ENCODE results near the gene LPP.
"Not testable (repeated sequence)": the region's sequence is repeated elsewhere in the genome, so short reads cannot be mapped to it uniquely, and the experiment has no call there.

Gene LPP

DNA sequence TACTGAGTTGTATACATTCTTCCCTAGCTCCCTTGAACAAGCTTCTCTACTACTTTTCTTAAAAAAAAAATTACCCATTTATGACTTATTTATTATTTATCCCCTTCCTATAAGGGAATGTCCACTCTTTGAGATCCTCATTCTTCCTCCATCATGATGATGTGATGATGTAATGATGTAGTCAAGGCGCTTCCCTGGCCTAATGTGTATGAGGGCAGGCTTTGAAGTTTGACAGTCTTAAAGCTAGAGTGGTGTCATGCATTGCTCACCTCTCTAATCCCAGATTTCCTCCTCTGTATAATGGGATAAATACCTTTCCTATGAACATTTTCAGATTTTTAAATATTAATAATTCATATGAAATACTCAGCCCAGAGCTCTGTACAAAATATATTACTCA lies 531.8 kb downstream of the LPP start:
- DNase-seq: no peak

DNA sequence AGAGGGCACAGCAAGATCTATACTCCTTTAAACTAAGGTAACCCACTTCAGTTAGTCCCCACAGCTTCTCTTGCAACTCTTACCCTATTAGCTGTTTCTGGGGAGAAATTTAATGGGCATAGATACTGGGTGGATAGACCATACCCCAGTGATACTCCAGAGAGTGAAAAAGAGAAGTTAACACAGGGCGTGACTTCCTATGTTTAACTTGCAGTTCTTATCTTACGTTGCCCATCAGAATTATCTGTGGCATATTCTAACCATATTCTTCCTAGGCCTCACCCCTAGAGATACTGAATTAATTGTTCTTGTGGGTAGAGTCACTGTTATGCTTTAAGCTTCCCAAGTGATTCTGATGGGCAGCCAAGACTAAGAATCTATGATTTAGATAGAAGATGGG lies 532.4 kb downstream of the LPP start:
- DNase-seq: no peak

DNA sequence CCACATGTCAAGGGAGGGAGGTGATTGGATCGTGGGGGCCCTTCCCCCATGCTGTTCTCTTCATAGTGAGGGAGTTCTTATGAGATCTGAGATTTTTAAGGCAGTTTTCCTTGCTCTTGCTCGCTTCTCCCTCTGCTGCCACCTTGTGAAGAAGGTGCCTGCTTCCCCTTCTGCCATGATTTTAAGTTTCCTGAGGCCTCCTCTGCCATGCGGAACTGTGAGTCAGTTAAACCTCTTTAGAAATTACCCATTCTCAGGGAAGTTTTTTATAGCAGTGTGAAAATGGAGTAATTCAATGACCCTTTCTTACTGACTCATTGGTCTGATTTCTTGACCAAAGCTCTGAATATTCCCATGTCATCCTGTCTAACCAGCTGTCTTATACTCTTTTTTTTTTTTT lies 533.4 kb downstream of the LPP start:
- DNase-seq: no peak

DNA sequence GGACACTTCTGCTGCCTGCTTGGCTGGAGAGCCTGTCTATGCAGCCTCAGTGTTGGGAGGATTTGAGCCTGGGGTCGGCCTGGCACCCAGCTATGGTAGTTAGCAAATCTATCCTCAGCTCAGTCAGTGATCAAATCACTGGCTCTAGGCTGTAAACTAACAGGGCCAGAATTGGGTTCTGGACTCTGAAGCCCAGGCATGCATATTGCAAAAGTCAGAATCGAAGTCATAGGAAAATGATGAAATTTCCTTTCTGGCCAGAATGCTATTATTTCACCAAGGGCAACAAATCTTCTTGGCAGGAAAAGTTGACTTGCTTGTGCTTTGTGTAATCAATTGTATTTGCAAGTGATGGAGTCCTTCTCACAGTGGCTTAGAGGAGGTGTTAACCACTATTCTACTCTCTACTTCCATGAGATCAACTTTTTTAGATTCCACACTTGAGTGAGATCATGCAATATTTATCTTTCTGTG lies 535.2 kb downstream of the LPP start:
- DNase-seq: no peak

DNA sequence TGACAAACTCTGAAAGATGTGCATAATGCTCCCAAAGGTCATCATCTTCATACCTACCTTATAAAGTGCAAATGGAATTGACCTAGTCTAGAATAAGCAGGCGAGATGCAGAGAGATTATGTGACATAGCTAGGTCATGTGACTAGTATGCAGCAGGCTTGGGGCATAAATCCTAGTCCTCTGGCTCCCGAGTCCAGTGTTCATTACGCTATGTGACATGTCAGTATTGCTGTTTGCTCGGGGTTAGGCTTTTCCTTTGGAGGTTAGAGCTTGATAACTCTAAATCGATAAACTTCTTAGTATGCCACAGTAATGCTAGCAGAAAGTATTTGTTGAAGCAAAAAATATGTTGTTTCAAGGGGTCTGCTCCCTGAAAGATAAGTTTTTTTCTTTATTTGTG lies 536.1 kb downstream of the LPP start:
- DNase-seq: no peak

DNA sequence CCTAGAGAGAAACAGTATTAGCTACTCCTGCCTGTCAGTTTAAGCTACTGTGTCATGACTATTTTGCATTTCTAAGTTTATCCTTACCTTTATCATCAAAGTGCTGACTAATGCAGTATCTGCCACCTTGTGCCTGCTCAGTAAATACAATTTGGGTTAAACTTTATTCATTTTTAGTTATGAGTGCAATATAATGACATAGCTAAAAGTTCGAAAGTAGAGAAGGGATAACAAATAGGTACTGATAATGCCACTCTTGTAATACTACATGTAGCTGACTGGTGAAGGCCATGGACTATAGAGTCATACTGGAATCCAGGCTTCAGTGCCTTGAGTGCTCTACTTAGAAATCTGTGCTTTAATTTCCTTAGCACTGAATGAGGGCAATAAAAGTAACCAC lies 537.0 kb downstream of the LPP start:
- DNase-seq: no peak

DNA sequence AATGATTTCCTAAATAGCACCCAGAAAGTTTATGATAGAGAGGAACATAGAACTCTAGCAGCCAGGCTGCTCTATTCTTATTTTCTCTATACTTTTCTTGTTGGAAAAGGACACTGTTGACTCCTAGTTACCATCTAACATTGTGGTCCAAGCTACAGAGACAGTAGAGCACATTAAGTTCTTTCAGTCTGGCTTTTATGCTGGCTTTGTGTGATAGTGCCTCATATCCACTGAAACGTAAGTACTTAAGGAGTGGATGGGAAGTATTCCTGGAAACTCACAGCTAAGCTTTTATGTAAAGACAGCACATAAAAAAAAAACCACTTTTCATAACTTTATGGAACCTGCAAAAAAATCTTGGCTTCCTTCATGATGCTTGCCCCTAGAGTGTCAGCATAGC lies 537.7 kb downstream of the LPP start:
- DNase-seq: no peak

DNA sequence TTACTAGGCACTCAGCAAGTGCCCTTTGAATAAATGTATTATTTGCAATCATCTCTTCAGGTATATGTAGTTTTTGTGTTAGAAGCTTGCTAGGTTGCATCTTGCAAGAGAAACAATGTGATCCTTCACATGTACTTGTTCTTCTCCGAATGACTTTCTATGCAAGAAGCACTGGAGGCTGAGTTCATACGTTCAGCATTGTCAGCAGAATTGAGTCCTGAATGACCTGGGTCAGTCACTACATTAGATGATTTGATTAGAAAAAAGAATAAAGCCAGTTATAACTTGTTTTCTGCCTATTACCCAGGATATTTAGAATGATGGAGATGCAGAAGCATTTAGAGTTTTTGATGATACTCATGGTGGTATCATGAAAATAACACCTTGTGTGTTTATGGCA lies 538.7 kb downstream of the LPP start:
- no peak for DNase-seq

DNA sequence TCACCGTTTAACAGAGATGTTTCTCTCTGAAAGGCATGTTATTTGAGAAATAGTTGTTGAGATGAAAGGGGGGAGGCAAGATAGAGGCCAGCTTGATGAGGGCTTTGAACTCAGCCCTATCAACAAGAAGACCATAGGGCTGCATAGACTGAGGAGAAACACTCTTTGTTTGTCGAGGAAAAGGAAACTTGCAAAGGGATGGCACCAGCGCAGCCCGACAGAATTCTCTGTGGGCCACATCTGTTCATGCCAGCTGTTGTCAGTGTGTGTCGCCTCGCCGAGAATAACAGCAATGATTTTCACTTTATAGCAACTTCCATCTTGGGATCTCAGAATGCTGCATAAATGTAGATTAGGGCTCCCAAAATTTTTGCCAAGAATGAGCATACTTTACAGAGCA lies 539.5 kb downstream of the LPP start:
- DNase-seq: peak in 2 of 14 donors; percentile 9 to 13

DNA sequence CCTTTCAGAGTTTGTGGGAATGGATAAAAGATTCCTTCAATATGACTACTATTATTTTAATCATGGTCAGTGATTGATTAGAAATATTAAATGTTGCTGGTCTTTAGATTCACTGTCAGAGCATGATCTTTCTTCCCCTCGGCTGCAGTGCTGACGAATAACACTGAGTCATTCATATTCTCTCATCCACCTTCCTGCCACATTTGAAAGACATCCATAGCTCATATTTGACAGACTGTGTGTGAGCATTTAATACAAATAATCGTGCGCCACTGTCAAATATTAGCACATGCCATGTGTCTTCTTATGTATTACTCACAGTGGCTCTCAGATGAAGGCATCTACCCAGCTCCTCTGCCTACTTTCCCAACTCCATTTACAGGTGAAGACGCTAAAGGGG lies 541.3 kb downstream of the LPP start:
- no peak for DNase-seq

DNA sequence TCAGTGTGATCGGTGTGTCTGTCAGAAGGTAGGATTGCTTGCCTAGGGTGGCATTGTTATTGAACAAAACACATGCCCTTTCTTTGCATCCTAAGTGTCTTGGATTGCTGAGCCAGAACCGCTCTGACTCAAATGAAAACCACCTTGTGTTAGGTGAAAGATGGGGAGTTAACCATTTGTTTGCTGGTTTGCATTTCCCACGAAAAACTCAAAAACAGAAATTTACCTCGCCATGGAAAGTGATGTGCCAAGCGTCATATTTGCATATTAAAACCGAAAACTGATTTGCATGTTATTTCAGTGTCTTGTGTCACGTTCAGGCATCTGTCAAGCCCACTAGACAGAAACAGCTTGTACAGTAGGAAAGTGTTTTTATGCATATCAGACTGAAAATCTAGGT lies 543.2 kb downstream of the LPP start:
- DNase-seq: no peak

DNA sequence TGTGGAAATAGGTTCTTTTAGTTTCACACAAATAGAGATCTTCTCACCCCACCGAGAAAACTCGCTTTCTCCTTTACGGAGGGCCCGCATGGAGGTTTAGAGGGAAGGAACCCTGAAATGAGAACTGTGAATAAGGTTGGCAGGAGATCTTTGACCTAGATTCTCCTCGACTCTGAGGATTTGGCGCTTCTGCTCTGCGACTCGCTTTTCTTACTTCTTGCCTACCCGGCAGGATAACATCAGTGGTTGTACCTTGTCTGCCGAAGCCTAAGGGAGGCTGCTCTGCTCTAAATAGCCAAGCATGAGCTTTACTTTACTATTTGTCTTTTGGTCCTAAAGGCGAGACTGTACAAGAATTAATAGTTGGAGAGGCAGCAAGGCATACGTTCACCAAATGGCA lies 544.5 kb downstream of the LPP start:
- DNase-seq: no peak

DNA sequence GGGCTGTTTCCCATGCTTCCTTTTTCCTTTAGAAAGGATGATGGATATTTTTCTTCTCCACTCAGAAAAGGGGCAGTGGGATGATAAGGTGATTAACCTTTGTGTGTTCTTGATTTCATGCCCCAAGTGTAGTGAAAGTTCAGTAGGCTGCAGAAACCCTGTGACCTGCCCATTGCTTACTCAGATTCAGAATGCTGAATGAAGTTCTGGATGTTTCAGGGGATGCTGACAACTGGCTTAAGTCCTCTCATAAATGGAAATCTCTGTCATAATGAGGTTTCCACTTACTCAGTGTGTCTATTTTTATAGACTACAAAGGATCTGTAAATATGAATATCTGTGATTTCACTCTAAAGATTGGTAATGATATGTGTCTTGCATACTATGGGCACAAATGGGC lies 546.5 kb downstream of the LPP start:
- DNase-seq: no peak

DNA sequence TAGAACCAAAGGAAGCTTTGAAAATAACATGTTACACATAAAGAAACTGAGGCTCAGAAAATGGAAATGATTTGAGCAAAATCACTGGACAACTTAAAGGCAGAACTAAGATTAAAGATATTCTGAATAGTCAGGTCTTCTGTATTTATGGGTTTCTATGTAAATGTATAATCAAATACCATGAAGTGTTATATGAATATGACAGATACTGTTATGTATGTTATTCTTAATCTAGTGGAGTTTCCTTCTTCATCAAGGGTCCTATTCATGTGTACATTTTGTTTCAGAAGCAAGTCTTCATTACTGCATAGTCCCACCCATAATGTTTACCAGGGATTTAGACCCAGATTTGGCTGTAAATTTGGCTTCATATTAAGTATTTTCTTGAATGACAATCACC lies 547.0 kb downstream of the LPP start:
- DNase-seq: no peak

DNA sequence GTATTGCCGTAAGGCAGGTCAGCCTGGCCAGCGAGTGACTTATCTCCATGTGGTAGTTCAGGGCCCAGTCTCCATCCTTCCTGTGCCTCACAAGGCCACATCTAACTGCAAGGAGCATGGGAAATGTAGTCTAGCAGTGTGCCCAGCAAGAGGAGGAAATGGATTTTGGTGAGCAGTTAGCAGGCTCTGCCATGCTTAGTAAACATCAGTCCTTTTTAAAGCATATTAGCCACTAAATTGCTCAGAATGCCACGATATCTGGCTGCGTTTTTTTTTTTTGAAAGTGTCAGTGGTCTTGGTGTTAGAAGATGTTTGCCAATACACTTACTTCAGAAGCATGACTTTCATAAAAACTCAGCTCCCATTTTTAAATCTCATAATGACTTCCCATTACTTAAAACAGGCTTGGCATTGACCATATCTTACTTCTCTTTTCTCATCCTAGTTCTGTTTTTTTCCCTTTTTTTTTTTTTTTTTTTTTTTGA lies 547.6 kb downstream of the LPP start:
- DNase-seq: peak in 1 of 14 donors; percentile 12

DNA sequence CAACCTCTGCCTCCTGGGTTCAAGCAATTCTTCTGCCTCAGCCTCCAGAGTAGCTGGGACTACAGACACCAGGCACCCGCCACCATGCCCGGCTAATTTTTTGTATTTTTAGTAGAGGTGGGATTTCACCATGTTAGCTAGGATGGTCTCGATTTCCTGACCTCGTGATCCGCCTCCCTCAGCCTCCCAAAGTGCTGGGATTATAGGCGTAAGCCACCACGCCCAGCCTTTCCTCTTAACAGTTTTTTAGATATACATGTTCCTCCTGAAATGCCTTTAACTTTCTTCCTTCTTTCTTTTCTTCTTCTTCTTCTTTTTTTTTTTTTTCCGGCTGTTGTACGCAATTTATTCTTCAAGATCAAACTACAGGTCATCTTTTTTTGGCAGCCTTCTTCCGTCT lies 548.1 kb downstream of the LPP start:
- not testable (repeated sequence) for DNase-seq

DNA sequence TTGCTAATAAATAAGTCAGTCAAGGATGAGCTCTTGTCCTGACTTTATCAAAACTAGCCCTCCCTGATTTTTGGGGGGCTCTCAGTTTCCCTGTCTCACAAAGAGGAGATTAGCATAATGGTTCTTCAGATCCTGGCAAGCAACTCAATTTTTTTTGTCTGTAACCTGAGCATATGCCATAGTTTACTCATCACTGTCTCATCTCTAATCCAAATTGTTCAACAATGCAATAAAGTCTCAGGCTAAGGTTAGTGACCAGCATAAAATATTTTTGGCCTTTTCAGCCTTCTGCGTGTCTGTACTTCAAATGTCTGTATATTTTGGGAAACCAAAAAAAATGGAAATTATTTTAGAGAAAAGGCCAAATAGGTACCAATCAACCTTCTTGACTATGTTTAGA lies 552.2 kb downstream of the LPP start:
- DNase-seq: peak in 1 of 14 donors; percentile 10

DNA sequence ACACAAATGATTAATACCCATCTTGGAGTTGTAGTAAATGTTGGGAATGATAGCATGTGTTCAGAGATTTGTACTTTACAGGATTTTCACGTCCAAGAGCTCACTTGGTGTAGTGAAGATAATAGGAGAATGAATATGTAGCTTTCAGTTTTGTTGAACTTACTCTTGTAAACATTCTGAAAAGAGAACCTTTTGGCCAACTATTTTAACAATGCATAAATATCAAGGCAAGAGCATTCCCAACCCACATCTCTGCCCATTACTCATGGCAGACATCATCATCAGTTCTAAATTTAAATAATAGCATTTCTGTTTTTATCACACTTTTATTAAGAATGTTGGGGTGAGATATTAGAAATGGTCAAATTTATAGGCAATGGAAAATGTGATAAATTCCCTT lies 552.6 kb downstream of the LPP start:
- DNase-seq: no peak

DNA sequence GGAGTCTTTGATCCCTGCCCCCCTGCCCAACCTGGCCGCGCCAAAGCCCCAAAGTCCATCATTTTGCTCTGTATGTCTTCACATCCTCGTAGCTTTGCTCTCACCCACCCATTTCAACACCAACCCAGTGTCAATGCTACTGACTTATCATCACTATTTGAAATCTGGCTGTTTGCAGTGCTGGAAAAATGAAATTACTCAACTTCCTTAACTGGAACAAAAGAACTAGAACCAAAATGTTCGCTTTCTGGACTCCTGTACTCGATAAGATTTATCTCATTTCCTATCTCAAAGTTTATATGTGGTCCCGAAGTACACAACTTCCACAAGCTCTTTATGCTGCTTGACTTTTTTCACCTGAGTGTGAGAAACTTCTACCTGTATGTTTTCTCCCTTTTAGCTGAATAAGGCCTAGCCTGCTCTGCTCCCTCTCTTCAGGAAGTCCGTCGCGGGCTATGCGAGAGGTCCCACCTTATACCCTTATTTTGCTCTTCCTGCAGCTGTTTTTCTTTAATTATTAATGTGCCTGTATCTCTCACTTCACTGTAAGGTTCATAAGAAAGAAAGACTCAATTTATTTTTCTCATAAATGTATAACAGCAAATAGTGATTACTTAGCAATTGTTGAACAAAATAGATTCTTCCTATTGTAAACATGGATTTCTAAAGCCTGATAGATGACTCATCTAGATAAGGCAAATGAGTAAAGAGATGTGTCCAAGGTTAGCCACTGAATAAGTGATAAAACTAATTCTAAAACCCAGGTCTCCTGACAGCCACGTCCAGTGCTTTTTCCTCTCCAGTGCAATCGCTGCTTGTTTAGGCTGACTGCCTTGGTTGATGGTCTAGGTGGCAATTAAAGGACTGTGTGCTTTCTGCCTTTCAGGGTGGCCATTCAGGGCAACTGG lies 553.7 kb downstream of the LPP start:
- no peak for DNase-seq

DNA sequence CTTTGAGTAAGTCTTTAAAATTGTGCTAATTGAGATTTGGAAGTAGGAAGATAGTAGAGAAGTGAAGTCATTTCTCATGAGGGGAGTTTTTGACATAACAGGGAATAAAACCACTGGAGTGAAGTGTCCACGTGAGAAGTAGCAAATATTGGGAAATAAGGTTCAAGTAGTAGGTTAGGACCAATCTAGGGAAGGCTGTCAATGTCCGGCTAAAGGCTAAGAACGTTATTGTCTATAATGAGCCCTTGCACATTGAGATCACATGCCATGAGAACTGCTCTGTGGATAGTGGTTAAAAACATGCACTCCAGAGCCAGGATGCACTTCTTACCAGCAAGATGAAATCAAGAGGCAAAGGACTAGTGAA lies 557.9 kb downstream of the LPP start:
- DNase-seq: no peak

DNA sequence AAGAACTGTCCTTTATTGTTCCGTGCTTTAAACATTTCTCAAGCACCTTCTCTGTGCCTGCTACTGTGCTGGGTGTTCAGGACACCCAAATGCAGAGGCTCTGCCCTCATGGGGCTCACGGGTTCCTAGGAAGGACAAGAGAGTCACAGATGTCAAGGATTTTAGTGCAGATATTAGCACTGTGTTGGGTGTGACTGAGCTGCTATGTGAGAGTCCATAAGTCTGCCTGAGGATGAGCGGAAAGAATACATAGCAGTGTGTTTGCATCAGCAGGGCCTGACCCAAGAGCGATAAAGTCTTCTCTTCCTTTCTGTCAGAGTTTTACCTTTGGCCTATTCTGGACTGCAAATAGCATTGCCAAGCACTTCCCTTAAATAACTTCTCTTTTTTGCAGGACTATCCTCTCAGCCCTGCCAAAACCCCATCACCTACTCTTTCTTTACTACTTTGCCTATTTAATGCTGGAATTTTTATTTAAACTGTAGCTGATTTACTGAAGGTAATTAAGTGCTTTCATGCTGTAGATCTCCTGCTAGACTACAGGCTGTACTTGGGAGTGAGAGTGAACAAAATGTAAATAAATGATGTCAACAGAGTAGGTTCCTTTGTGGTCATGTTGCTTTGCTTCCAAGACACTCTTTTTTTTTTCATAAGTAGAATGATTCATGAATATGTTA lies 558.4 kb downstream of the LPP start:
- peak in 1 of 14 donors; percentile 20 for DNase-seq

DNA sequence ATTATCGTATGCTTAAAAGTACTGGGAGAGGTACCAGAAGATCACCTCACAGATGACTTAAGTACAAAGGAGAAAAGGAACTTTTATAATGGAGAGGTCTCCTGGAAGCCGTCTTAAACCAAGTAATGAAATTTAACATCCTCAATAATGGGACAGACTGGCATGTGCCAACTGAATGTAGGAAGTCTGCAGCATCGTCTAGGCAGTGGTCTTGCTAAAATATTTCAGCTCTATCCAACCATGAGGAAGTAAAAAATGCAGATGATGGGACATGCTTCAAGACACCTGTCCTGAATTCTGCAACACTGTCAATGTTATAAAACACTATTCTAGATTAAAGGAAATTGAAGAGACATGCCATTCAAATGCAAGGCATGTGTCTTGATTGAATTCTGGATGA lies 559.0 kb downstream of the LPP start:
- no peak for DNase-seq

DNA sequence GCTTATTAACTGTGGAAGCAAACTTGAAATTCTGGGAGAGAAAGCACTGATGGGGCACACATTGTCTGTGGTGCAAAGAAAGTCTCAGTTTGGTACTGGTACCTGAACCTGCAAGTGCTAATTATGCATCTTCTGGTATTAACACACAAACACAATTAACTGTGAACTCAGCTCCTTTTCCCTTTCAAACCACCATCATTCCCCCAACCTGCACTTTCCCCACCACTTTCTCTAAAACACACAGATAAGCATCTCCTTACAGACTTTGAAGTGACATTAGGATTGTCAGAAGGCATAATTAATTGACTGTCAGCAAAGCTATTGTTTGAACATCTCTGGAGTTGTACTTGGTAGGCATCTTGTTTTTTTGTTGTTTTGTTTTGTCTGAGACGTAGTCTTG lies 565.6 kb downstream of the LPP start:
- no peak for DNase-seq

DNA sequence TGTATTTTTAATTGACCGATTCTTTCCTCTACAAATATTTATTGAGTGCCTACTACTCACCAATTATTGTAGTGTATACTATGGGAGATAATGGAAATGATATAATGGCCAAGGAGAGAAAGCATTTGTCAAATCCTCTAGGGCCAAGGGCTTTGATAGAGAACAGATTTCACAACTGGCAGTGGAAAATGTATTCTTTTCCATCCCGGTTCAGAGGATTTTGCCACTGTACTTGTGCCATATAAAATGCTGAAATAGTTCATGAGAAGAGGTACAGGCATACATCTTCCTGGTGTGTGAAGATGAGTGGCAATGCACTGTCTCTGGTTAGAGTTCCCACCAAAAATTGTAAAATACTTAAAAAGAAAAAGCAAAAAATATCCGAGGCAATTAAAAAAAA lies 566.3 kb downstream of the LPP start:
- no peak for DNase-seq
